ENCODE results near the gene MOCOS.
A peak's percentile ranks its signal among the peaks of the same experiment; 100 is the strongest.
"Not testable (repeated sequence)": the region's sequence is repeated elsewhere in the genome, so short reads cannot be mapped to it uniquely, and the experiment has no call there.

MOCOS gene

DNA sequence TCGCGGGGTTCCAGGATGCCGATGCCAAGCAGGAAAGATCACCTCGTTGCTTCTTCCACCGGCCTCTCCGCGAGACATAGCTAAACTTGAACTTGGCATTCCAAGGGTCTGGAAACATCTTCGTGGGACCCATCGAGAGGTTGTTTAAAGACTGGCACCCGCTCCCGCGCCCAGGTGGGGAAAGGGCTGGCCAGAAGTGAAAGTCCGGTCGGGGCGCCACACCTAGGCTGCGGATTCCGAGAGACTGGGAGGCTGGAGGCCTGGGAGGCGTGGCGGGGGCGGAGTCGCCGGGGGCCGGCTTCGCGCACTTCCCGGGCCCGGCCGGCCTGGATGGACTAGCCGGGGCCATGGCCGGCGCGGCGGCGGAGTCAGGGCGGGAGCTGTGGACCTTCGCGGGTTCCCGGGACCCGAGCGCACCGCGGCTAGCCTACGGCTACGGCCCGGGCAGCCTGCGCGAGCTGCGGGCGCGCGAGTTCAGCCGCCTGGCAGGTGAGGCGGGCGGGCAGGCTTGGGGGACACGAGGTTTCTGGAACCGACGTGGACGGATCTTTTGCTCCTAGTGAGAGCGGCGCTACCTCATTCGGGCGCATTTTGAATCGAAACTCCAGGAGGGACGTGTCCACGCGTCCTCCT is at the start of gene MOCOS:
Gene MOCOS (plus strand): TSS at position 305 of the 633 bp plus-strand sequence. CDS start 43 bp downstream, at position 348.
- DNase-seq: peak in 1 of 2 experiments; percentile 10

- no peak for DNase-seq
These were observed 48.1 kb upstream of the MOCOS start for GRCh38 chr18:36139245-36139644.

DNA sequence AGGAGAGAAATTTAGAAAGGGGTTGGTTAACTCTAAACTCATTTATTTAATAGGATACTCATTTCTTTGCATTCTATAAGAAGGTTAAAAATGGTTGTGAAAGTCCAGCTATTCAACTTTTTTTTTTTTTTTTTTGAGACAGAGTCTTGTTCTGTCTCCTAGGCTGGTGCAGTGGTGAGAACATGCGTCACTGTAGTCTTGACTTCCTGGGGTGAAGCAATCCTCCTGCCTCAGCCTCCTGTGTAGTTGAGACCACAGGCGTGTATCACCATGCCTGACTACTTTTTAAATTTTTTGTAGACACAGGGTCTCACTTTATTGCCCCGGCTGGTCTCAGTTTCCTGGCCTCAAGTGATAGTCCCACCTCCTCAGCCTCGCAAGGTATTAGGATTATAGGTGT is 45.7 kb upstream of the MOCOS start:
- no peak for DNase-seq

- DNase-seq: no peak
These were observed 44.5 kb upstream of the MOCOS start for GRCh38 chr18:36142751-36143150.

- DNase-seq: no peak
These were observed 43.9 kb upstream of the MOCOS start for GRCh38 chr18:36143391-36143790.

- DNase-seq: no peak
These were observed 37.6 kb upstream of the MOCOS start for GRCh38 chr18:36149514-36150289.

DNA sequence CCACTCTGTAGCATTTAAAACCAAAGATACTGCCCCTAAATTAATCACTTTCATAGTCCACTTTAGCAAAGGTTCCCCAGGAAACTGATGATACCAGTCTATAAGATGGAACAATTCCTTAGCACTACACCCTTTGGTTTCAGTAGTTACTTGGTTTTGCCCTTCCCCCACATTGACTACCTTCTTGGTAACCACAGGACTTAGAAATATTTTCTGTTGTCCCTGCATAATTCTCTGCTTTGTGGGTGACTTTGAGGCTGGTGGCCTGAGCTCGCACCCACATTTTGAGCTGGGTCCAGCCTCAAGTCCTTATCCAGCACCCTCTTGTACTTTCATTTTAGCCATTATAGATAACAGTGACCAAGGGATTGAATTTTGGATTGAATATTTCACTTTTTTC is 34.5 kb upstream of the MOCOS start:
- DNase-seq: no peak

DNA sequence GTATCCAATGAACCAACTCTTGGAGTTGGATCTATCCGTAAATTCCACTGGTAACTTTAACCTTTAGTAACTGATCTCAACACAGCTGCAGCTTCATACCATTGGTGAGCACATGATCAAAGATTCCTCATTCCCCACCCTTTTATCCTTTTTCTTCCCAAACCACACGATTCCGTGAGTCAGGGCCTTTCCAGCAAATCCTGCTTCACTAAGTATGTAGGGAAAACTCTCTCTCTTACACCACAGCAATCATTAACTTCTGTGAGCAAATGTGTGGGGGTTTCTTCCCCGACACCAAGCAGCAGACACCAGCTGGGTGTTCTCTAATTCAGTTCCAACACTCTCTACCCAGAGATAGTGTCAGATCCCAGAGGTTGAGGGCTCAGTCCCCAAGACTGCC is 34.1 kb upstream of the MOCOS start:
- no peak for DNase-seq

- DNase-seq: no peak
These were observed 33.5 kb upstream of the MOCOS start for GRCh38 chr18:36153771-36154170.

GRCh38 chr18:36155851-36156757 is 31.2 kb upstream of the MOCOS start:
- DNase-seq: no peak

DNA sequence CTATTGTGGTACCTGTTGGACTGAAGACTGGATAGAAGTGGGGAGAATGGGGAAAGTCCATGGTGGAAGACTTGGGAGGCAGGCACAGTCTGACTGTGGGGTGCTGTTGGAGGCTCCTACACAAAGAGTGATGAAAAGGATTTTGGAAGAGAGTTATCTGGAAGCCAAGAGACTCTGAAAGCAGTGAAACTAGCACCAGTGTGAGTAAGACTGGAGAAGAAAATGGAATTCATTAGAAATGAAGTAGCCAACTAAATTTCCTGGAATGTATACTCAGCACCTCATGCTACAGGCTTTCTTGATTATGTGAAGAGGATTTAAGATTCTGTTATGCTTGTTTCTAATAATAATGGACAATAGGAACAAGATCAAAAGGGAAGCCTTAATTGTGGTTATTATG is 29.9 kb upstream of the MOCOS start:
- no peak for DNase-seq

DNA sequence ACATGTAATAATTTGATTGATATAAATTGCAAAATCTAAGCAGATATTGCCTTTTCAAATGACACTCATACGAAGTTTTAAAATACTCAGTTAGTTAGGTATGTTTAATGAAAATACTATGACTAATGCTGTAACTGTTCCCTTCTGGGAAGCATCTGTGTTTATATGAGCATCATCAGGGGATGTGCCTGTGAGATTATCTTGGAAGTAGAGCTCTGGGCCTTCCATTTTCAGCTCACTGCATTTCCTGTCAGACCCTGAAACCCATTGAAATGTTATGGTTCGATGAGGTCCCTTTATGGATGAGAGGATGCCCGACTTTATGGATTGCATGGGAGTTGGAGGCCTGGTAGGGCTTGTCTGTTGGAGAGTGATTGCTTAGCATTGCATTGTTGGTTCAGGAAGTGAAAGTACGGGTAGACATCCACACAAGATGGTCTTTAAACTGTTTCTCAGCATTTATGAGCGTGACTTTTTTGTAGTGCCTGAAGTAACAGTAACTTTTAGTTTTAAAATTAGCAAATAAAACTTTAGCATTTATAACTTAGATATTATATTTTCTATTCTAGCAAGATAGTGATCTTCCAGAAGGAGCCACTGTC is 28.9 kb upstream of the MOCOS start:
- no peak for DNase-seq

GRCh38 chr18:36160959-36161371 is 26.3 kb upstream of the MOCOS start:
- DNase-seq: no peak

GRCh38 chr18:36162981-36163380 is 24.3 kb upstream of the MOCOS start:
- no peak for DNase-seq

- no peak for DNase-seq
These were observed 19.5 kb upstream of the MOCOS start for GRCh38 chr18:36167692-36168218.

DNA sequence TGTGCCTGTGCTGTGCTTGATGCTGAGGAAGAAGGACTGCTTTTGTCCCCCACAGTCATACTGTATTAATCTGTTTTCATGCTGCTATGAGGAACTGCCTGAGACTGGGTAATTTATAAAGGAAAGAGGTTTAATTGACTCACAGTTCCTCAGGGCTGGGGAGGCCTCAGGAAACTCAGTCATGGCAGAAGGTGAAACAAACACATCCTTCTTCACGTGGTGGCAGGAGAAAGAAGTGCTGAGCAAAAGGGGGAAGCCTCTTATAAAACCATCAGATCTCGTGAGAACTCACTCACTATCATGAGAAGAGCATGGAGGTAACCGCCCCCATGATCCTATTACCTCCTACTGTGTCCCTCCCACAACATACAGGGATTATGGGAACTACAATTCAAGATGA is 19.0 kb upstream of the MOCOS start:
- DNase-seq: not testable (repeated sequence)

GRCh38 chr18:36169938-36170337 is 17.4 kb upstream of the MOCOS start:
- no peak for DNase-seq

- no peak for DNase-seq
These were observed 11.8 kb upstream of the MOCOS start for GRCh38 chr18:36175481-36175880.

DNA sequence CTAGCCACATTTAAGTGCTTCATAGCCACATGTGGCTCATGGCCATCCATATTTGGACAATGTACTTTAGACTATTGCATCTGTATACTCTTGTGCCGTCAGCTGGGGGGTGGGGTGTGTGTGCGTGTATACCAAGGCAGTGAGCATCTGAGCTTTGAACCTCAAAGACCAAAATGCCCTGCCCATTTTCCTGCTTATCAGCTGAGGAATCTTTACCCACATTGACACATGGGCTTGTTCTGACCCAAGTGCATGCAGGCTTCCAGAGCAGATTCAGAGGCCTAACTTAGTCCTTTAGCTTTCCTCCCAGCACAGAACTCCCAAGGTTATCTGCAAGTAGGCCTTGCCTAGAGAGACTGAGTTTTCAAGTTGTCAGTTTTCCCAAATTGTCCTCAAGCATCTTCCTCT is 11.1 kb upstream of the MOCOS start:
- DNase-seq: no peak

- no peak for DNase-seq
These were observed 10.6 kb upstream of the MOCOS start for GRCh38 chr18:36176711-36177110.

DNA sequence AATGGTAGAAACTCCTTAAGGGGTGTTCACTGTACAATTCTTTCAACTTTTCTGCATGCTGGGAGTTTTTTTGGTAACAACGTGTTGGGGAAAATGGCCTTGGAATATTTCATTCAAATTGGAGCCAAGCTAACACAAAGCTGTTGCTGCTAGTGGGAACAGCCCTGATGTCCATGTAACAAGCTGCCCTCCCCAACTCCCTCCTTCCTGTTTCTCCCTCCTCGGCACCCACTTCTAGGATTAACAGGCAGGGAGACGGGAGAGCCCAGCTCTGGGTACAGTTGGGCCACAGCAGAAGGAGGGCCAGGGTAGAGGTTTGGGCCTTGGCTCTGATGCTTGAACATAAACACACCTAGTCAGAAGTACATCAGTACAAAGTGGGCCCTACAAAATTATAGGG is 9.4 kb upstream of the MOCOS start:
- DNase-seq: no peak

DNA sequence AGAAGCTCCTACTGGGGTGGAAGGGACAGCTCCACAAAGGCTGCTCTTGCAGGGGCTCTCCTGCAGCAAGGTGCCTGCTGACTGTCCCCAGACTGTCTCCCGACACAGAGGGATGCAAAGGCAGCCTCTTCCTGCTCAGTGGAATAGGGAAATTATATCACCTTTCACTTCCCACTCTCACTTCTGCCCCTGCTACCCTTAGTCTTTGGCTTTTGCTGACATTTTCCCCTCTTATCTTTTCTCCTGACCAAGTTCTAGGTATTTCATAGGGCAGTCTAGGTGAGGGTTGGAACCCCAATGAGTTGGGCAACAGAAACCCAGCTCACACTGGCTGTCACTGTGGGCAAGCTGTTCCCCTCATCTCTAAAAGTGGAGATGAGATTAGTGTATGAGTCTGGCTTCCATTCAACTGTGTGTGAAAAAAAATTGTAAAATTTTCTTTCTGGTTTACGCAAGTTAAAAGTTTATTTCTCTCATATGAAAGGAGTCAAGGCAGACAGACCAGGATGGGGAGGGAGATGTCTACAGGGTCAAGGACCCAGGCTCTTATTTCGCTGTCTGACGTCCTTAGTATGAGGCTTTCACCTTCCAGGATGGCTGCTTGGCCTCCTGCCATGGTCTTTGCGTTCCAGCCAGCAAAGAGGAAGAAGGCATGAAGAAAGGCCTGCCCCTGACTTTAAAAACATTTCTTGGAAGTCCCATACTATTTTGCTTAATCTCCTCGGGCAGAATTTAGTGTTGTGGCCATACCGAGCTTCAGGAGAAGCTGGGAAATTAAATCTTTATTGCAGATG is 7.5 kb upstream of the MOCOS start:
- no peak for DNase-seq

Data from NCI-H524 (cell line).